Spleen (tissue), 13 donors: ENCODE measurements around the gene ATP1B3. TPM values are rescaled to one million over a fixed set of nuclear protein-coding genes. Genes with fewer than 3 reads are reported as not detected.

Experiments
- DNase-seq: peaks from one replicate; pipeline ENCODE4 v3.0.0-alpha.2; 2020
- H3K27ac ChIP-seq, 8 donors: fragments of 200-600 bp; sonication (generic) in 7 of 8; 1 replicate in 4 of 8; 2 replicates in 4 of 8; pipeline versions ENCODE4 v1.5.0 to v1.8.0; 2016 to 2021; ENCODE audit warnings: inconsistent platforms in 4 of 8, mild to moderate bottlenecking in 4 of 8, moderate library complexity in 1 of 8
- H3K27me3 ChIP-seq, 7 donors: fragments of 200-600 bp; sonication (generic) in 6 of 7; replicated peaks in 1 of 7; 1 replicate in 4 of 7; 2 replicates in 3 of 7; pipeline versions ENCODE4 v1.5.0 to v1.8.0; 2016 to 2021; ENCODE audit warnings: inconsistent platforms in 3 of 7, mild to moderate bottlenecking in 1 of 7
- H3K36me3 ChIP-seq, 6 donors: fragments of 200-600 bp; sonication (generic) in 5 of 6; 1 replicate in 4 of 6; 2 replicates in 2 of 6; pipeline versions ENCODE4 v1.5.0 to v1.8.0; 2016 to 2021; ENCODE audit warnings: inconsistent platforms in 2 of 6
- H3K4me1 ChIP-seq, 6 donors: fragments of 200-600 bp; sonication (generic) in 5 of 6; 1 replicate in 3 of 6; 2 replicates in 3 of 6; pipeline versions ENCODE4 v1.5.0 to v1.8.0; 2016 to 2021; ENCODE audit warnings: inconsistent platforms in 3 of 6
- H3K4me3 ChIP-seq, 8 donors: fragments of 200-600 bp; sonication (generic) in 7 of 8; 1 replicate in 4 of 8; 2 replicates in 4 of 8; pipeline versions ENCODE4 v1.5.0 to v1.8.0; 2016 to 2021; ENCODE audit warnings: inconsistent platforms in 4 of 8, mild to moderate bottlenecking in 4 of 8, moderate library complexity in 2 of 8
- H3K9me3 ChIP-seq, 8 donors: fragments of 200-600 bp; sonication (generic) in 7 of 8; 1 replicate in 4 of 8; 2 replicates in 4 of 8; pipeline versions ENCODE4 v1.5.0 to v1.8.0; 2016 to 2021; ENCODE audit warnings: inconsistent platforms in 4 of 8
- CTCF ChIP-seq, 11 experiments: fragments of 200-600 bp in 7 of 11; fragments of 450-650 bp in 4 of 11; sonication (generic) in 4 of 11; IDR thresholded peaks in 8 of 11; conservative IDR thresholded peaks in 3 of 11; 1 replicate in 7 of 11; 2 replicates in 4 of 11; pipeline versions ENCODE4 v1.4.0 to v1.8.0; 2016 to 2021; ENCODE audit warnings: antibody characterized with exemption in 11 of 11, inconsistent platforms in 4 of 11, mild to moderate bottlenecking in 1 of 11
- POLR2A ChIP-seq, 3 donors: fragments of 450-650 bp; IDR thresholded peaks; one replicate each; pipeline ENCODE4 v1.5.1; 2017; ENCODE audit warnings: antibody characterized with exemption in 3 of 3, mild to moderate bottlenecking in 1 of 3
- POLR2AphosphoS5 ChIP-seq, 3 donors: sonication (generic); formaldehyde crosslinking; IDR thresholded peaks; one replicate each; pipeline ENCODE4 v1.5.1; 2017; ENCODE audit warnings: antibody characterized with exemption in 3 of 3
- WGBS, 5 donors: extraction: QIAGEN DNeasy Blood & Tissue Kit in 3 of 5; methylation state at CpG; one replicate each; pipeline versions ENCODE4 v1.1.5 to v1.1.7; 2013 to 2018; 5-methylcytosine and 5-hydroxymethylcytosine counted together
- intact Hi-C: fragments of 100-400 bp; cut with DNase I; formaldehyde crosslinking; loops from one replicate; pipeline ENCODE4 v1.15.0; 2023; ENCODE audit warnings: low total_unique reads
- long read RNA-seq, 2 donors: transcript quantifications; one replicate each; lab custom pipeline, GENCODE V29; 2026
- polyA plus RNA-seq, 3 donors: library from polyadenylated mRNA; stranded (reverse); fragments of 200-250 nt; gene quantifications; one replicate each; pipeline ENCODE4 v1.2.1, GENCODE V29; 2013
- total RNA-seq, 7 donors: library from RNA; depleted of rRNA in 3 of 7; stranded (reverse); fragments of >200 nt in 3 of 7; fragmentation: NEBNext Ultra II Directional in 4 of 7; extraction: Animal tissue kit (Norgen Biotek cat#: 25700) in 4 of 7; gene quantifications; one replicate each; pipeline versions ENCODE4 v1.1.0 to v1.2.1, GENCODE V29; 2016 to 2021
- donor health status: healthy with polysubstance abuse.
- donor health status: DM: no; HTN: no; CAD: no; lungs with moderate emphysema.
- donor health status: DM: no; HTN: no; CAD: no.
- donor health status: Bipolar disorder and iron deficiency.
- donor health status: healthy.
- donor health status: DM: no; HTN: no; CAD: no.
- donor health status: DM: yes; HTN: yes; CAD: no.

Gene ATP1B3
- 10 to 100 TPM; 46.0 to 72.2 (median 69.6) TPM for total RNA-seq
- polyA plus RNA-seq, result 10 to 100 TPM; 35.7 to 80.1 (median 60.7) TPM
- long read RNA-seq, donor 1, transcript ATP1B3-201 (7 exons, 1,811 nt), result major isoform, 36 of 57 reads
- long read RNA-seq, donor 1, partial matches to known transcripts, result 21 of 57 reads
- long read RNA-seq, donor 1, other reads (novel, unspliced or antisense), result 0 of 57 reads
- long read RNA-seq, donor 2, transcript ATP1B3-201 (7 exons, 1,811 nt), result major isoform, 30 of 43 reads
- long read RNA-seq, donor 2, partial matches to known transcripts, result 12 of 43 reads
- long read RNA-seq, donor 2, other reads (novel, unspliced or antisense), result 0 of 43 reads

- Histone ChIP-seq H3K9me3 (no peaks in the 10 kb centered on the region), H3K4me3 (peak within 1 kb of the TSS; percentile 80 to 97 (median 88)), H3K27me3 (no peaks in the 10 kb centered on the region), H3K27ac (peak within 1 kb of the TSS; percentile 94 to 100 (median 99)), H3K36me3 (no peaks in the 10 kb centered on the region), H3K4me1 (peaks cover 19 to 48% (median 30%) of the 10 kb centered on the region in 6 donors)
- intact Hi-C loops, result loop anchor here (5.0 to 10.0 kb wide), 2 partner anchors 82 to 134 kb away; no protein-coding TSS in a partner anchor
- DNase-seq, result peak; percentile 97
- WGBS, 5 donors, result 0 to 1% (median 1%) methylated on average over 28 to 69 of the region's 69 CpGs
- TF ChIP-seq POLR2A (IDR thresholded peaks at IDR 0.05), result peak; percentile 22 to 87 (median 77)
- TF ChIP-seq POLR2AphosphoS5 (IDR thresholded peaks at IDR 0.05), result peak; percentile 95 to 96 (median 96)
- TF ChIP-seq CTCF (IDR thresholded peaks at IDR 0.05 in 8 of 11, conservative IDR thresholded peaks at IDR 0.05 in 3 of 11), result peak in 1 of 11 experiments; percentile 12
These were observed at the start of gene ATP1B3 for GRCh38 chr3:141876381-141876890. Gene ATP1B3, plus strand, starts transcription at chr3:141876643. Its CDS starts 159 bp downstream, at chr3:141876802.

- H3K36me3 ChIP-seq, result no peaks in the 10 kb centered on the region
- intact Hi-C loops, result no loop called here
- H3K4me3 ChIP-seq, result no peak overlapping the region
- TF ChIP-seq CTCF (IDR thresholded peaks at IDR 0.05 in 8 of 11, conservative IDR thresholded peaks at IDR 0.05 in 3 of 11) (no peak), POLR2A (IDR thresholded peaks at IDR 0.05) (no peak), POLR2AphosphoS5 (IDR thresholded peaks at IDR 0.05) (no peak)
- H3K27ac ChIP-seq, result no peak overlapping the region
- H3K27me3 ChIP-seq, result no peaks in the 10 kb centered on the region
- H3K9me3 ChIP-seq, result no peaks in the 10 kb centered on the region
- no peak for DNase-seq
- H3K4me1 ChIP-seq, result no peaks in the 10 kb centered on the region
These were observed 48.0 kb upstream of the ATP1B3 start for GRCh38 chr3:141828487-141828886.

GRCh38 chr3:141828890-141829289 is 47.6 kb upstream of the ATP1B3 start:
- intact Hi-C loops, result no loop called here
- Histone ChIP-seq H3K27ac (no peak overlapping the region), H3K4me1 (no peaks in the 10 kb centered on the region), H3K36me3 (no peaks in the 10 kb centered on the region), H3K4me3 (no peak overlapping the region), H3K27me3 (no peaks in the 10 kb centered on the region), H3K9me3 (no peaks in the 10 kb centered on the region)
- no peak for TF ChIP-seq CTCF (IDR thresholded peaks at IDR 0.05 in 8 of 11, conservative IDR thresholded peaks at IDR 0.05 in 3 of 11)
- no peak for TF ChIP-seq POLR2A (IDR thresholded peaks at IDR 0.05)
- TF ChIP-seq POLR2AphosphoS5 (IDR thresholded peaks at IDR 0.05), result no peak
- no peak for DNase-seq
- 41 to 80% (median 53%) methylated on average over 1 to 2 of the region's 2 CpGs for WGBS, 5 donors

GRCh38 chr3:141830508-141830907 is 45.9 kb upstream of the ATP1B3 start:
- intact Hi-C loops, result no loop called here
- DNase-seq, result no peak
- Histone ChIP-seq H3K4me3 (no peak overlapping the region), H3K27ac (no peak overlapping the region), H3K27me3 (no peaks in the 10 kb centered on the region), H3K4me1 (no peaks in the 10 kb centered on the region), H3K36me3 (no peaks in the 10 kb centered on the region), H3K9me3 (no peaks in the 10 kb centered on the region)
- TF ChIP-seq POLR2AphosphoS5 (IDR thresholded peaks at IDR 0.05), result no peak
- TF ChIP-seq CTCF (IDR thresholded peaks at IDR 0.05 in 8 of 11, conservative IDR thresholded peaks at IDR 0.05 in 3 of 11), result no peak
- TF ChIP-seq POLR2A (IDR thresholded peaks at IDR 0.05), result no peak
- 87 to 92% (median 89%) methylated on average over 6 of the region's 6 CpGs for WGBS, 5 donors
